IMR-90 (cell line): ENCODE measurements around the gene BDNF. TPM values are rescaled to one million over a fixed set of nuclear protein-coding genes. Genes with fewer than 3 reads are reported as not detected.

Source experiments
- ATAC-seq: fragments of 200-7000 bp; cut with Tn5 transposase; 2 replicates; pipeline ENCODE4 v1.9.1; 2020; ENCODE audit warnings: low read depth, mild to moderate bottlenecking, moderate library complexity
- BruUV-seq: library from RNA; stranded (reverse); fragments of 400-500 nt; replicated peaks from 2 replicates; lab custom pipeline; 2021; lab: Mats Ljungman, UMichigan
- CTCF ChIA-PET: fragments of 300-600 bp; formaldehyde crosslinking; extraction: SDS; loops from one replicate; lab custom pipeline; 2021; ENCODE audit warnings: antibody characterized with exemption; lab: Yijun Ruan, JAX
- POLR2A ChIA-PET: fragments of 300-600 bp; sonication (Branson Sonifier 250); formaldehyde crosslinking; loops from one replicate; lab custom pipeline; 2022; ENCODE audit warnings: antibody characterized with exemption; ENCODE audit not compliant: unreplicated experiment; lab: Charles Lee
- DNase-seq: peaks from one replicate; pipeline ENCODE4 v3.0.0; 2013
- H2AFZ ChIP-seq: replicated peaks from 2 replicates; pipeline ENCODE3; 2013; ENCODE audit warnings: low read length, mild to moderate bottlenecking; ENCODE audit not compliant: poor library complexity
- H2AK5ac ChIP-seq: 2 replicates; pipeline ENCODE4 v1.6.1; 2013; ENCODE audit warnings: low read depth, low read length, inconsistent platforms
- H2AK9ac ChIP-seq: replicated peaks from 2 replicates; pipeline ENCODE3; 2013; ENCODE audit warnings: mild to moderate bottlenecking, low read depth, low read length, moderate library complexity; ENCODE audit not compliant: poor library complexity
- H2BK120ac ChIP-seq: 2 replicates; pipeline ENCODE4 v1.6.1; 2013; ENCODE audit warnings: low read depth, low read length, inconsistent platforms
- H2BK15ac ChIP-seq: 3 replicates; pipeline ENCODE4 v1.6.1; 2013; ENCODE audit warnings: low read depth, low read length, inconsistent platforms
- H2BK20ac ChIP-seq: 2 replicates; pipeline ENCODE4 v1.6.1; 2013; ENCODE audit warnings: low read depth, mild to moderate bottlenecking, inconsistent platforms, low read length, moderate library complexity
- H2BK5ac ChIP-seq: 2 replicates; pipeline ENCODE4 v1.6.1; 2013; ENCODE audit warnings: mild to moderate bottlenecking, low read depth, low read length, inconsistent platforms; ENCODE audit not compliant: poor library complexity, severe bottlenecking
- H3K14ac ChIP-seq: replicated peaks from 2 replicates; pipeline ENCODE4 v1.6.1; 2013; ENCODE audit warnings: low read depth, low read length, inconsistent platforms
- H3K18ac ChIP-seq: 2 replicates; pipeline ENCODE4 v1.6.1; 2013; ENCODE audit warnings: low read depth, low read length, control low read depth
- H3K23ac ChIP-seq: 2 replicates; pipeline ENCODE4 v1.6.1; 2013; ENCODE audit warnings: low read depth, low read length, inconsistent platforms
- H3K27ac ChIP-seq: 2 replicates; pipeline ENCODE4 v1.5.1; 2013; ENCODE audit warnings: mild to moderate bottlenecking, control low read depth, low read length; ENCODE audit not compliant: insufficient read depth
- H3K27me3 ChIP-seq: 2 replicates; pipeline ENCODE4 v1.6.1; 2013; ENCODE audit warnings: low read length; ENCODE audit not compliant: control insufficient read depth, insufficient read depth
- H3K36me3 ChIP-seq: 2 replicates; pipeline ENCODE4 v1.6.1; 2013; ENCODE audit warnings: low read length, mixed read lengths; ENCODE audit not compliant: control insufficient read depth, insufficient read depth
- H3K4ac ChIP-seq: 2 replicates; pipeline ENCODE4 v1.6.1; 2013; ENCODE audit warnings: low read depth, low read length, inconsistent platforms
- H3K4me1 ChIP-seq: 2 replicates; pipeline ENCODE4 v1.6.1; 2013; ENCODE audit warnings: low read length, mixed read lengths; ENCODE audit not compliant: control insufficient read depth, insufficient read depth
- H3K4me2 ChIP-seq: 2 replicates; pipeline ENCODE4 v1.6.1; 2013; ENCODE audit warnings: low read depth, mild to moderate bottlenecking, control low read depth, low read length, moderate library complexity
- H3K4me3 ChIP-seq: 2 replicates; pipeline ENCODE4 v1.5.1; 2013; ENCODE audit warnings: low read depth, mild to moderate bottlenecking, control low read depth, low read length, moderate library complexity; ENCODE audit not compliant: insufficient read depth
- H3K56ac ChIP-seq: 2 replicates; pipeline ENCODE4 v1.6.1; 2013; ENCODE audit warnings: low read length, inconsistent platforms; ENCODE audit not compliant: insufficient read depth; ENCODE audit errors: extremely low read depth
- H3K79me1 ChIP-seq, 2 experiments: 2 replicates each; pipeline ENCODE4 v1.6.1; 2013; ENCODE audit warnings: low read length in 2 of 2, inconsistent platforms in 1 of 2, low read depth in 1 of 2
- H3K9ac ChIP-seq: 2 replicates; pipeline ENCODE4 v1.6.1; 2013; ENCODE audit warnings: low read depth, low read length, control low read depth
- H3K9me1 ChIP-seq: 2 replicates; pipeline ENCODE4 v1.6.1; 2013; ENCODE audit warnings: low read length, inconsistent platforms; ENCODE audit not compliant: insufficient read depth
- H3K9me3 ChIP-seq: 2 replicates; pipeline ENCODE4 v1.6.1; 2013; ENCODE audit warnings: low read length; ENCODE audit not compliant: control insufficient read depth, insufficient read depth
- H4K20me1 ChIP-seq: 2 replicates; pipeline ENCODE4 v1.6.1; 2013; ENCODE audit warnings: low read length, inconsistent platforms; ENCODE audit not compliant: insufficient read depth
- H4K5ac ChIP-seq: 2 replicates; pipeline ENCODE4 v1.6.1; 2013; ENCODE audit warnings: mild to moderate bottlenecking, low read depth, low read length, control low read depth
- H4K8ac ChIP-seq, 2 experiments: 2 replicates each; pipeline ENCODE4 v1.6.1; 2013; ENCODE audit warnings: low read depth in 2 of 2, low read length in 2 of 2, control low read depth in 1 of 2, inconsistent platforms in 1 of 2
- H4K91ac ChIP-seq: 2 replicates; pipeline ENCODE4 v1.6.1; 2013; ENCODE audit warnings: low read depth, low read length, inconsistent platforms; ENCODE audit not compliant: insufficient read depth
- BHLHE40 ChIP-seq: fragments of 150-350 bp; IDR thresholded peaks from 2 replicates; pipeline ENCODE4 v1.6.1; 2016; ENCODE audit warnings: mild to moderate bottlenecking, low read depth, low read length
- CEBPB ChIP-seq: IDR thresholded peaks from 2 replicates; pipeline ENCODE4 v1.6.1; 2012; ENCODE audit warnings: low read depth, low read length, improper control_type of control experiment
- CHD1 ChIP-seq: IDR thresholded peaks from 2 replicates; pipeline ENCODE4 v1.6.1; 2012; ENCODE audit warnings: low read depth, low read length, improper control_type of control experiment
- CTCF ChIP-seq: conservative IDR thresholded peaks from 2 replicates; pipeline ENCODE4 v1.5.1; 2012; ENCODE audit warnings: mild to moderate bottlenecking, low read depth, low read length, improper control_type of control experiment
- ELK1 ChIP-seq: fragments of 150-350 bp; IDR thresholded peaks from 2 replicates; pipeline ENCODE4 v1.6.1; 2016; ENCODE audit warnings: low read depth, mild to moderate bottlenecking, low read length, moderate library complexity, borderline replicate concordance
- FOS ChIP-seq: fragments of 150-350 bp; IDR thresholded peaks from 2 replicates; pipeline ENCODE4 v1.6.1; 2016; ENCODE audit warnings: low read depth, low read length
- MAFK ChIP-seq: IDR thresholded peaks from 2 replicates; pipeline ENCODE4 v1.6.1; 2012; ENCODE audit warnings: low read depth, low read length, improper control_type of control experiment
- MXI1 ChIP-seq: IDR thresholded peaks from 2 replicates; pipeline ENCODE4 v1.6.1; 2012; ENCODE audit warnings: low read depth, mild to moderate bottlenecking, low read length, moderate library complexity, borderline replicate concordance
- NFE2L2 ChIP-seq: fragments of 150-350 bp; IDR thresholded peaks from 2 replicates; pipeline ENCODE4 v1.6.1; 2016; ENCODE audit warnings: low read depth, mild to moderate bottlenecking, low read length
- POLR2A ChIP-seq: IDR thresholded peaks from 2 replicates; pipeline ENCODE4 v1.6.1; 2012; ENCODE audit warnings: mild to moderate bottlenecking, low read depth, low read length
- RAD21 ChIP-seq: IDR thresholded peaks from 2 replicates; pipeline ENCODE4 v1.6.1; 2012; ENCODE audit warnings: low read length, improper control_type of control experiment
- RCOR1 ChIP-seq: IDR thresholded peaks from 2 replicates; pipeline ENCODE4 v1.6.1; 2012; ENCODE audit warnings: mild to moderate bottlenecking, low read length, improper control_type of control experiment; ENCODE audit not compliant: insufficient replicate concordance
- RFX5 ChIP-seq: IDR thresholded peaks from 2 replicates; pipeline ENCODE4 v1.8.0; 2012; ENCODE audit warnings: low read depth, mild to moderate bottlenecking, low read length, moderate library complexity
- SMC3 ChIP-seq: fragments of 150-350 bp; IDR thresholded peaks from 2 replicates; pipeline ENCODE4 v1.6.1; 2016; ENCODE audit warnings: low read depth, mild to moderate bottlenecking, antibody characterized with exemption, low read length, moderate library complexity
- USF2 ChIP-seq: fragments of 150-350 bp; IDR thresholded peaks from 2 replicates; pipeline ENCODE4 v1.6.1; 2017; ENCODE audit warnings: mild to moderate bottlenecking, antibody characterized with exemption, low read length, low read depth
- WGBS, 2 experiments: methylation state at CpG; one replicate each; pipeline versions ENCODE4 v1.1.5 to v1.1.7; 2013; ENCODE audit warnings: missing lambda C conversion rate in 2 of 2; ENCODE audit not compliant: insufficient read length in 1 of 2; ENCODE audit errors: extremely low coverage in 2 of 2; 5-methylcytosine and 5-hydroxymethylcytosine counted together
- dilution Hi-C: fragments of 300-500 bp; cut with HindIII; formaldehyde crosslinking; loops from one replicate; pipeline ENCODE4 v1.14.3; 2018; ENCODE audit warnings: low sequenced_read_pairs; ENCODE audit not compliant: unreplicated experiment
- in situ Hi-C: fragments of 300-500 bp; cut with MboI; formaldehyde crosslinking; loops from 3 replicates; pipeline ENCODE4 v1.14.3; 2019; ENCODE audit warnings: low sequenced_read_pairs, inconsistent platforms, mixed read lengths
- intact Hi-C: fragments of 100-400 bp; cut with micrococcal nuclease; formaldehyde crosslinking; loops from 2 replicates; pipeline ENCODE4 v1.10.0; 2022
- polyA plus RNA-seq, 3 experiments: library from polyadenylated mRNA; depleted of rRNA; stranded (reverse); fragments of >200 nt; gene quantifications; 2 replicates each; pipeline ENCODE4 v1.2.3, GENCODE V29; 2012; ENCODE audit warnings: low replicate concordance in 1 of 3
- total RNA-seq: library from RNA; depleted of rRNA; stranded (reverse); fragments of >200 nt; gene quantifications from 2 replicates; pipeline ENCODE4 v1.2.3, GENCODE V29; 2012

The BDNF gene
- total and polyA plus RNA-seq, 2 of the 4 experiments (the other 2 are of a cell fraction) = 94.8 to 152 TPM

GRCh38 chr11:27622541-27623300 lies 77.5 kb downstream of the BDNF start:
- Histone ChIP-seq H3K27ac (no peak overlapping the region), H3K79me1 (no peaks in the 10 kb centered on the region), H3K27me3 (peaks cover 7% of the 10 kb centered on the region; the same call in 1 of the 2 replicates), H3K36me3 (no peaks in the 10 kb centered on the region), H2BK120ac (no peak overlapping the region), H3K14ac (no peak overlapping the region), H4K8ac (no peak overlapping the region), H2BK15ac (no peak overlapping the region), H3K9me1 (no peaks in the 10 kb centered on the region), H3K4me2 (no peak overlapping the region), H4K5ac (no peak overlapping the region), H2AFZ (no peak overlapping the region), H3K56ac (no peak overlapping the region), H3K4me1 (peaks cover 2% of the 10 kb centered on the region; the same call in 1 of the 2 replicates), H3K4me3 (no peak overlapping the region), H3K9ac (no peak overlapping the region), H3K18ac (no peak overlapping the region), H2BK5ac (no peak overlapping the region), H3K23ac (no peak overlapping the region), H2AK5ac (no peak overlapping the region), H2AK9ac (no peak overlapping the region), H3K4ac (no peak overlapping the region), H4K91ac (no peak overlapping the region), H4K20me1 (no peaks in the 10 kb centered on the region; the same call in 1 of the 2 replicates), H2BK20ac (no peak overlapping the region), H3K9me3 (no peaks in the 10 kb centered on the region)
- DNase-seq (no peak), ATAC-seq (no peak)
- TF ChIP-seq CHD1 (no peak), POLR2A (no peak), NFE2L2 (no peak), BHLHE40 (no peak), FOS (no peak), SMC3 (no peak), RAD21 (no peak), CEBPB (no peak), MXI1 (no peak), CTCF (no peak), RFX5 (no peak), USF2 (no peak), ELK1 (no peak), MAFK (no peak), RCOR1 (no peak)
- in situ Hi-C loops (no loop called here), intact Hi-C loops (no loop called here), dilution Hi-C loops (no loop called here)
- 80% methylated on average over 1 of the region's 6 CpGs; no CpG with 5 or more reads in 1 of the 2 experiments for WGBS, 2 experiments
- POLR2A ChIA-PET = no interaction called here
- BruUV-seq = no TSS peak
- CTCF ChIA-PET = no interaction called here
